Esophagus muscularis mucosa (tissue), 4 donors: ENCODE measurements around the gene TIMP2. TPM values are rescaled to one million over a fixed set of nuclear protein-coding genes. Genes with fewer than 3 reads are reported as not detected.

ENCODE experiments used
- DNase-seq: peaks from one replicate; pipeline ENCODE4 v3.0.0-alpha.2; 2017; ENCODE audit errors: extremely low spot score
- H3K27ac ChIP-seq, 4 donors: fragments of 200-600 bp; sonication (generic); replicated peaks in 1 of 4; 1 replicate in 3 of 4; 2 replicates in 1 of 4; pipeline ENCODE4 v1.5.1; 2016 to 2019; ENCODE audit warnings: mild to moderate bottlenecking in 1 of 4
- H3K27me3 ChIP-seq, 4 donors: fragments of 200-600 bp; sonication (generic); one replicate each; pipeline versions ENCODE4 v1.5.1 to v1.6.0; 2016 to 2019
- H3K36me3 ChIP-seq, 4 donors: fragments of 200-600 bp; sonication (generic); one replicate each; pipeline ENCODE4 v1.5.1; 2016 to 2019
- H3K4me1 ChIP-seq, 4 donors: fragments of 200-600 bp; sonication (generic); one replicate each; pipeline ENCODE4 v1.5.1; 2016 to 2019
- H3K4me3 ChIP-seq, 4 donors: fragments of 200-600 bp; sonication (generic); 1 replicate in 2 of 4; 2 replicates in 2 of 4; pipeline ENCODE4 v1.5.1; 2016 to 2019; ENCODE audit warnings: mild to moderate bottlenecking in 4 of 4, moderate library complexity in 1 of 4
- H3K9me3 ChIP-seq, 4 donors: fragments of 200-600 bp; sonication (generic); 1 replicate in 3 of 4; 2 replicates in 1 of 4; pipeline ENCODE4 v1.5.1; 2016 to 2019
- EP300 ChIP-seq: sonication (generic); formaldehyde crosslinking; IDR thresholded peaks from one replicate; pipeline ENCODE4 v1.6.1; 2017; ENCODE audit warnings: antibody characterized with exemption
- POLR2A ChIP-seq: fragments of 450-650 bp; IDR thresholded peaks from one replicate; pipeline ENCODE4 v1.6.1; 2017; ENCODE audit warnings: antibody characterized with exemption, moderate library complexity, mild to moderate bottlenecking, low read depth
- POLR2AphosphoS5 ChIP-seq, 2 donors: sonication (generic); formaldehyde crosslinking; IDR thresholded peaks; one replicate each; pipeline ENCODE4 v1.6.1; 2017; ENCODE audit warnings: antibody characterized with exemption in 2 of 2
- WGBS: methylation state at CpG from one replicate; pipeline ENCODE4 v1.1.5; 2018; 5-methylcytosine and 5-hydroxymethylcytosine counted together
- intact Hi-C: fragments of 100-400 bp; cut with DNase I; formaldehyde crosslinking; loops from one replicate; pipeline ENCODE4 v1.15.1; 2023
- total RNA-seq, 4 donors: library from RNA; depleted of rRNA; stranded (reverse); fragments of >200 nt; gene quantifications; one replicate each; pipeline versions ENCODE4 v1.1.0 to v1.2.1, GENCODE V29; 2016
- TF ChIP-seq, protein P1 (sequence below), 3 experiments: fragments of 200-600 bp in 2 of 3; fragments of 450-650 bp in 1 of 3; sonication (generic) in 2 of 3; IDR thresholded peaks; one replicate each; pipeline ENCODE4 v1.5.1; 2017 to 2019; ENCODE audit warnings: antibody characterized with exemption in 3 of 3, mild to moderate bottlenecking in 2 of 3, moderate library complexity in 1 of 3

The TIMP2 gene
- total RNA-seq, 4 donors from 2014 or later: 177 to 315 (median 229) TPM

- H3K27ac ChIP-seq: no peak overlapping the region
- no peak for DNase-seq
- peaks cover 8 to 24% (median 12%) of the 10 kb centered on the region in 4 donors for H3K4me1 ChIP-seq
- H3K4me3 ChIP-seq: no peak overlapping the region
- H3K36me3 ChIP-seq: peaks cover 86 to 100% (median 98%) of the 10 kb centered on the region in 4 donors
- WGBS: 81% methylated on average over 5 of the region's 6 CpGs
- intact Hi-C loops: no loop called here
- no peaks in the 10 kb centered on the region for H3K9me3 ChIP-seq
- TF ChIP-seq, protein P1, sequence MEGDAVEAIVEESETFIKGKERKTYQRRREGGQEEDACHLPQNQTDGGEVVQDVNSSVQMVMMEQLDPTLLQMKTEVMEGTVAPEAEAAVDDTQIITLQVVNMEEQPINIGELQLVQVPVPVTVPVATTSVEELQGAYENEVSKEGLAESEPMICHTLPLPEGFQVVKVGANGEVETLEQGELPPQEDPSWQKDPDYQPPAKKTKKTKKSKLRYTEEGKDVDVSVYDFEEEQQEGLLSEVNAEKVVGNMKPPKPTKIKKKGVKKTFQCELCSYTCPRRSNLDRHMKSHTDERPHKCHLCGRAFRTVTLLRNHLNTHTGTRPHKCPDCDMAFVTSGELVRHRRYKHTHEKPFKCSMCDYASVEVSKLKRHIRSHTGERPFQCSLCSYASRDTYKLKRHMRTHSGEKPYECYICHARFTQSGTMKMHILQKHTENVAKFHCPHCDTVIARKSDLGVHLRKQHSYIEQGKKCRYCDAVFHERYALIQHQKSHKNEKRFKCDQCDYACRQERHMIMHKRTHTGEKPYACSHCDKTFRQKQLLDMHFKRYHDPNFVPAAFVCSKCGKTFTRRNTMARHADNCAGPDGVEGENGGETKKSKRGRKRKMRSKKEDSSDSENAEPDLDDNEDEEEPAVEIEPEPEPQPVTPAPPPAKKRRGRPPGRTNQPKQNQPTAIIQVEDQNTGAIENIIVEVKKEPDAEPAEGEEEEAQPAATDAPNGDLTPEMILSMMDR (IDR thresholded peaks at IDR 0.05): no peak
- TF ChIP-seq POLR2AphosphoS5 (IDR thresholded peaks at IDR 0.05): peak in 1 of 2 donors; percentile 9
- TF ChIP-seq POLR2A: no peak
- H3K27me3 ChIP-seq: no peaks in the 10 kb centered on the region
Observed at GRCh38 chr17:78817123-78817522, 108.1 kb downstream of the TIMP2 start.

GRCh38 chr17:78815696-78816095, 109.5 kb downstream of the TIMP2 start:
- Histone ChIP-seq H3K27ac (no peak overlapping the region), H3K27me3 (no peaks in the 10 kb centered on the region), H3K4me1 (peaks cover 8 to 24% (median 12%) of the 10 kb centered on the region in 4 donors), H3K4me3 (no peak overlapping the region), H3K9me3 (no peaks in the 10 kb centered on the region), H3K36me3 (peaks cover 89 to 100% (median 99%) of the 10 kb centered on the region in 4 donors)
- intact Hi-C loops: no loop called here
- TF ChIP-seq POLR2AphosphoS5 (IDR thresholded peaks at IDR 0.05) (no peak), POLR2A (no peak), EP300 (no peak)
- TF ChIP-seq, protein P1 (IDR thresholded peaks at IDR 0.05): no peak
- 80% methylated on average over 7 of the region's 7 CpGs for WGBS
- DNase-seq: no peak

GRCh38 chr17:78812855-78813254, 112.3 kb downstream of the TIMP2 start:
- WGBS: 53% methylated on average over 8 of the region's 8 CpGs
- TF ChIP-seq EP300 (no peak), POLR2A (no peak), POLR2AphosphoS5 (IDR thresholded peaks at IDR 0.05) (no peak)
- TF ChIP-seq, protein P1 (IDR thresholded peaks at IDR 0.05): no peak
- peaks cover 6 to 10% (median 9%) of the 10 kb centered on the region in 4 donors for H3K4me1 ChIP-seq
- H3K27ac ChIP-seq: peak overlapping the region; percentile 12 to 49 (median 34)
- no peak overlapping the region for H3K4me3 ChIP-seq
- peaks cover 77 to 100% (median 98%) of the 10 kb centered on the region in 4 donors for H3K36me3 ChIP-seq
- intact Hi-C loops: no loop called here
- H3K9me3 ChIP-seq: no peaks in the 10 kb centered on the region
- H3K27me3 ChIP-seq: no peaks in the 10 kb centered on the region
- no peak for DNase-seq

DNA sequence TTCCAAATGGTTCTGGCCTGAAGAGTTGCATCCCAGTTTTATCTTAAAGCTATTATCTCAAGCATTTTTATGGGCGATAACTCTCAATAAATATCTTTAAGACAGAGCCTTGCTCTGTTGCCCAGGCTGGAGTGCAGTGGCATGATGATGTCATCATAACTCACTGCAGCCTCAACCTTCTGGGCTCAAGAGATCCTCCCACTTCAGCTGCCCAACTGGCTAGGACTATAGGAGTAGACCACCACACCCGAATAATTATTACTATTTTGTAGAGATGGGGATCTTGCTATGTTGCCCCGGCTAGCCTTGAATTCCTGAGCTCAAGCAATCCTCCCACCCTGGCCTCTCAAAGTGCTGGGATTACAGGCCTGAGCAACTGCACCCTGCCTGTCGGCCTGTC, 117.0 kb downstream of the TIMP2 start:
- WGBS: 88% methylated on average over 4 of the region's 4 CpGs
- no peak overlapping the region for H3K4me3 ChIP-seq
- no peak for TF ChIP-seq EP300
- TF ChIP-seq POLR2A: no peak
- TF ChIP-seq, protein P1 (IDR thresholded peaks at IDR 0.05): no peak
- TF ChIP-seq POLR2AphosphoS5 (IDR thresholded peaks at IDR 0.05): no peak
- H3K36me3 ChIP-seq: peaks cover 74 to 96% (median 94%) of the 10 kb centered on the region in 4 donors
- H3K27ac ChIP-seq: no peak overlapping the region
- intact Hi-C loops: no loop called here
- no peaks in the 10 kb centered on the region for H3K9me3 ChIP-seq
- no peaks in the 10 kb centered on the region for H3K27me3 ChIP-seq
- no peak for DNase-seq
- H3K4me1 ChIP-seq: peaks cover 5 to 24% (median 13%) of the 10 kb centered on the region in 4 donors

- H3K27ac ChIP-seq: peak overlapping the region in 2 of 4 donors; percentile 17 to 63
- H3K4me3 ChIP-seq: no peak overlapping the region
- 67% methylated on average over 9 of the region's 9 CpGs for WGBS
- H3K36me3 ChIP-seq: peaks cover 70 to 96% (median 94%) of the 10 kb centered on the region in 4 donors
- DNase-seq: no peak
- H3K4me1 ChIP-seq: peaks cover 0 to 23% (median 11%) of the 10 kb centered on the region in 4 donors
- intact Hi-C loops: no loop called here
- H3K27me3 ChIP-seq: no peaks in the 10 kb centered on the region
- no peaks in the 10 kb centered on the region for H3K9me3 ChIP-seq
- TF ChIP-seq, protein P1 (IDR thresholded peaks at IDR 0.05): no peak
- TF ChIP-seq POLR2AphosphoS5 (IDR thresholded peaks at IDR 0.05) (peak in 1 of 2 donors; percentile 43), POLR2A (no peak), EP300 (no peak)
Observed at GRCh38 chr17:78806451-78806850, 118.7 kb downstream of the TIMP2 start.
